Heart left ventricle (tissue), 13 donors: Measurements from ENCODE around the gene STXBP1.

Source experiments
- POLR2A ChIP-seq, 2 donors: fragments of 450-650 bp; IDR thresholded peaks; one replicate each; pipeline ENCODE4 v1.6.1; 2017; ENCODE audit warnings: antibody characterized with exemption in 2 of 2, mild to moderate bottlenecking in 2 of 2, moderate library complexity in 2 of 2
- TF ChIP-seq, protein P1 (sequence below), 12 donors: fragments of 200-600 bp; sonication (generic) in 4 of 12; IDR thresholded peaks; one replicate each; pipeline versions ENCODE4 v1.5.0 to v1.8.0; 2018 to 2022; ENCODE audit warnings: antibody characterized with exemption in 12 of 12, mild to moderate bottlenecking in 5 of 12
- donor health status: ischemic (EF 13 %, LVEDD 7.1; RV severe dilation, severe dysfunction).
- donor health status: DM: no; HTN: yes; CAD: no.
- donor health status: DM: no; HTN: no; CAD: no.
- donor health status: ischemic (EF 25% LVEDD 6.9; RV normal size, moderate dysfunction).
- donor health status: ischemic (EF 25% LVEDD 5.7; RV mildly dilated, moderate dysfunction).
- donor health status: ischemic (EF 35%, LVEDD 5.7; RV mildly dilated, moderate dysfunction).
- donor health status: nonischemic (EF 11% LVEDD 7.7; RV severe dilation, severe dysfunction).
- donor health status: DM: yes; HTN: yes; CAD: no.
- donor health status: PGD.
- donor health status: ischemic (EF 29% LVEDD 5.4; RV normal size, mild dysfunction).
- donor health status: nonischemic (EF 23%, LVEDD 6.1; RV moderate dilation, normal function).

DNA sequence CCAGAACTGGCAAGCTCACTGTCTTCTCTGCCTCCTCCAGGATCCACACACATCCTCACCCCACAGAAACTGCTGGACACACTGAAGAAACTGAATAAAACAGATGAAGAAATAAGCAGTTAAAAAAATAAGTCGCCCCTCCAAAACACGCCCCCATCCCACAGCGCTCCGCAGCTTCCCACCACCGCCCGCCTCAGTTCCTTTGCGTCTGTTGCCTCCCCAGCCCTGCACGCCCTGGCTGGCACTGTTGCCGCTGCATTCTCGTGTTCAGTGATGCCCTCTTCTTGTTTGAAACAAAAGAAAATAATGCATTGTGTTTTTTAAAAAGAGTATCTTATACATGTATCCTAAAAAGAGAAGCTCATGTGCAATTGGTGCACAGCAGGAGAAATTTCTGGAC lies 78.7 kb downstream of the STXBP1 start:
- TF ChIP-seq POLR2A (IDR thresholded peaks at IDR 0.05), result no peak
- TF ChIP-seq, protein P1, sequence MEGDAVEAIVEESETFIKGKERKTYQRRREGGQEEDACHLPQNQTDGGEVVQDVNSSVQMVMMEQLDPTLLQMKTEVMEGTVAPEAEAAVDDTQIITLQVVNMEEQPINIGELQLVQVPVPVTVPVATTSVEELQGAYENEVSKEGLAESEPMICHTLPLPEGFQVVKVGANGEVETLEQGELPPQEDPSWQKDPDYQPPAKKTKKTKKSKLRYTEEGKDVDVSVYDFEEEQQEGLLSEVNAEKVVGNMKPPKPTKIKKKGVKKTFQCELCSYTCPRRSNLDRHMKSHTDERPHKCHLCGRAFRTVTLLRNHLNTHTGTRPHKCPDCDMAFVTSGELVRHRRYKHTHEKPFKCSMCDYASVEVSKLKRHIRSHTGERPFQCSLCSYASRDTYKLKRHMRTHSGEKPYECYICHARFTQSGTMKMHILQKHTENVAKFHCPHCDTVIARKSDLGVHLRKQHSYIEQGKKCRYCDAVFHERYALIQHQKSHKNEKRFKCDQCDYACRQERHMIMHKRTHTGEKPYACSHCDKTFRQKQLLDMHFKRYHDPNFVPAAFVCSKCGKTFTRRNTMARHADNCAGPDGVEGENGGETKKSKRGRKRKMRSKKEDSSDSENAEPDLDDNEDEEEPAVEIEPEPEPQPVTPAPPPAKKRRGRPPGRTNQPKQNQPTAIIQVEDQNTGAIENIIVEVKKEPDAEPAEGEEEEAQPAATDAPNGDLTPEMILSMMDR (IDR thresholded peaks at IDR 0.05), result no peak
